Left lung (tissue), 10 donors: ENCODE results near the gene KRT6A. TPM values are rescaled to one million over a fixed set of nuclear protein-coding genes. Genes with fewer than 3 reads are reported as not detected.

ENCODE experiments used
- ATAC-seq: fragments of 200-7000 bp; cut with Tn5 transposase; one replicate; pipeline ENCODE4 v1.9.1; 2020; ENCODE audit warnings: moderate library complexity
- DNase-seq, 4 donors: peaks; one replicate each; pipeline ENCODE4 v3.0.0-alpha.2; 2013 to 2020
- H3K27ac ChIP-seq, 2 donors: fragments of 200-600 bp; sonication (generic) in 1 of 2; one replicate each; pipeline versions ENCODE4 v1.5.0 to v1.8.0; 2020 to 2021
- H3K27me3 ChIP-seq, 2 donors: fragments of 200-600 bp; sonication (generic) in 1 of 2; one replicate each; pipeline versions ENCODE4 v1.5.0 to v1.8.0; 2020 to 2021
- H3K36me3 ChIP-seq, 2 donors: fragments of 200-600 bp; sonication (generic) in 1 of 2; one replicate each; pipeline versions ENCODE4 v1.5.0 to v1.8.0; 2020 to 2021
- H3K4me1 ChIP-seq, 2 donors: fragments of 200-600 bp; one replicate each; pipeline ENCODE4 v1.8.0; 2021
- H3K4me3 ChIP-seq, 2 donors: fragments of 200-600 bp; sonication (generic) in 1 of 2; one replicate each; pipeline versions ENCODE4 v1.5.0 to v1.8.0; 2020 to 2021; ENCODE audit warnings: mild to moderate bottlenecking in 1 of 2
- H3K9me3 ChIP-seq, 2 donors: fragments of 200-600 bp; sonication (generic) in 1 of 2; one replicate each; pipeline versions ENCODE4 v1.5.0 to v1.8.0; 2020 to 2021
- CTCF ChIP-seq, 2 donors: fragments of 200-600 bp; sonication (generic) in 1 of 2; IDR thresholded peaks; one replicate each; pipeline versions ENCODE4 v1.5.0 to v1.8.0; 2021; ENCODE audit warnings: antibody characterized with exemption in 2 of 2
- intact Hi-C, 2 donors: fragments of 100-400 bp; cut with DNase I; formaldehyde crosslinking; loops; one replicate each; pipeline versions ENCODE4 v1.11.2 to v1.14.2; 2022
- polyA plus RNA-seq, 6 donors: library from polyadenylated mRNA; unstranded; fragments of 120-200 nt; gene quantifications; one replicate each; pipeline ENCODE4 v1.2.1, GENCODE V29; 2013; ENCODE audit not compliant: insufficient read length in 6 of 6
- total RNA-seq, 2 donors: library from RNA; stranded (reverse); fragmentation: NEBNext Ultra II Directional; extraction: Animal tissue kit (Norgen Biotek cat#: 25700); gene quantifications; one replicate each; pipeline ENCODE4 v1.2.1, GENCODE V29; 2021
- donor health status: DM: no; HTN: yes; CAD: no.
- donor health status: DM: no; HTN: no; CAD: no.

The KRT6A gene
- total and polyA plus RNA-seq, 8 donors = 24.4 to 32.0 TPM; not detected in 6

DNA sequence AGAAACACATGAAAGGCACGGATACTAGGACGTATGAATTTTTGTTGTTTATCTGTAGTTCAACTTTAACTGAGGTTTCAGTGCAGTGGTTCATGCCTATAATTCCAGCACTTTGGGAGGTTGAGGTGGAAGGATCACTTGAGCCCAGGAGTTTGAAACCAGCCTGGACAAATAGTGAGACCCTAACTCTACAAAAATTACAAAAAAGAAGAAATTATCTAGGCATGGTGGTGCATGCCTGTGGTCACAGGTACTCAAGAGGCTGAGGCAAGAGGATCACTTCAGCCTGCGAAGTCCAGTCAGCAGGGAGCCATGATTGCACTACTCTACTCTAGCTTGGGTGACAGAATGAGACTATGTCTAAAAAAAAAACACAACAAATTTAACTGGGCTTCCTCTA lies 49.1 kb downstream of the KRT6A start:
- ATAC-seq (no peak), DNase-seq (no peak)
- Histone ChIP-seq H3K9me3 (no peaks in the 10 kb centered on the region), H3K36me3 (no peaks in the 10 kb centered on the region), H3K27ac (no peak overlapping the region), H3K27me3 (peaks cover 0 to 39% of the 10 kb centered on the region in 2 donors), H3K4me3 (no peak overlapping the region), H3K4me1 (no peaks in the 10 kb centered on the region)
- intact Hi-C loops = no loop called here
- TF ChIP-seq CTCF (IDR thresholded peaks at IDR 0.05) = no peak

GRCh38 chr12:52442600-52443061 lies 50.4 kb downstream of the KRT6A start:
- no peaks in the 10 kb centered on the region for H3K36me3 ChIP-seq
- intact Hi-C loops = no loop called here
- no peaks in the 10 kb centered on the region for H3K9me3 ChIP-seq
- H3K4me1 ChIP-seq = no peaks in the 10 kb centered on the region
- H3K27me3 ChIP-seq = peaks cover 0 to 39% of the 10 kb centered on the region in 2 donors
- no peak for TF ChIP-seq CTCF (IDR thresholded peaks at IDR 0.05)
- DNase-seq (no peak), ATAC-seq (peak; percentile 16)
- H3K27ac ChIP-seq = no peak overlapping the region
- H3K4me3 ChIP-seq = no peak overlapping the region

DNA sequence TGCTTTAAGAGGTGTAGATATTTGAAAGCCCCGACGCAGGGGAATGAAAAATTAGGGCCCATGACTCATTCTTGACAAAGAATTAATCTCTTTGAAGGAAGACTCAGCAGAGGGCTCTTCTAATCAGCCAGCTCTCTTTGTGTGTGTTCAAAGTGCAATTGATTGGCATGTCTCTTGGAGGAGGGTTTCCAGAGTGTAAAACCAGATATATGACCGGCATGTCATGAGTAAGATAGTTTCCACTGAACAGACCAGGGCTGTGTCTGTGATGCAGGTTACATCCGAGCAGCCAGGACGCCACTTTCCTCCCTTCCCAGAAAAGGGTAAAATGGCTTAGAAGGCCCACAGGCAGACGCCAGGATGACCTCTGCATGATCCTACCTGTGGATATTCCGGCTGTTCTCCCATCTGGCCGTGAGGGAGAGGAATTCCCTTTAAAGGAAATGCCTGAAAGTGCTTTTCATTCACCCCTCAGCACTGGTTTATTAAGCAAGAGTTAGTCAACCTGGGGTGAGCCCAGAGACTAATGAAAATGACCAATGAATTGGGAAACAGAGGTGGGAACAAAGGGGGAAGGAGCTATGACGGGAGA lies 51.6 kb downstream of the KRT6A start:
- H3K36me3 ChIP-seq = no peaks in the 10 kb centered on the region
- DNase-seq (no peak), ATAC-seq (no peak)
- no peaks in the 10 kb centered on the region for H3K4me1 ChIP-seq
- H3K9me3 ChIP-seq = no peaks in the 10 kb centered on the region
- intact Hi-C loops = no loop called here
- H3K4me3 ChIP-seq = no peak overlapping the region
- H3K27me3 ChIP-seq = peaks cover 0 to 30% of the 10 kb centered on the region in 2 donors
- no peak overlapping the region for H3K27ac ChIP-seq
- no peak for TF ChIP-seq CTCF (IDR thresholded peaks at IDR 0.05)

GRCh38 chr12:52440821-52441319 lies 52.2 kb downstream of the KRT6A start:
- H3K27ac ChIP-seq = no peak overlapping the region
- H3K36me3 ChIP-seq = no peaks in the 10 kb centered on the region
- no peak overlapping the region for H3K4me3 ChIP-seq
- no peaks in the 10 kb centered on the region for H3K9me3 ChIP-seq
- no peak for TF ChIP-seq CTCF (IDR thresholded peaks at IDR 0.05)
- intact Hi-C loops = no loop called here
- H3K27me3 ChIP-seq = peaks cover 0 to 30% of the 10 kb centered on the region in 2 donors
- H3K4me1 ChIP-seq = no peaks in the 10 kb centered on the region
- no peak for DNase-seq
- no peak for ATAC-seq

- intact Hi-C loops = no loop called here
- Histone ChIP-seq H3K27me3 (peaks cover 0 to 30% of the 10 kb centered on the region in 2 donors), H3K4me3 (no peak overlapping the region), H3K9me3 (no peaks in the 10 kb centered on the region), H3K36me3 (no peaks in the 10 kb centered on the region), H3K4me1 (no peaks in the 10 kb centered on the region), H3K27ac (no peak overlapping the region)
- ATAC-seq (no peak), DNase-seq (no peak)
- no peak for TF ChIP-seq CTCF (IDR thresholded peaks at IDR 0.05)
Observed at GRCh38 chr12:52439845-52440244, 53.2 kb downstream of the KRT6A start.
